Measurements from ENCODE around the gene TOMM40. TPM values are rescaled to one million over a fixed set of nuclear protein-coding genes. Genes with fewer than 3 reads are reported as not detected.
"Not testable (repeated sequence)": the region's sequence is repeated elsewhere in the genome, so short reads cannot be mapped to it uniquely, and the experiment has no call there.

The TOMM40 gene
- total RNA-seq, 4 donors from 2014 or later, result 75.1 to 148 (median 86.0) TPM

GRCh38 chr19:44883922-44884321 is 7.1 kb upstream of the TOMM40 start:
- no peak for TF ChIP-seq CTCF (IDR thresholded peaks at IDR 0.05 in 4 of 5, conservative IDR thresholded peaks at IDR 0.05 in 1 of 5)
- no peak for TF ChIP-seq POLR2A (IDR thresholded peaks at IDR 0.05)
- H3K27ac ChIP-seq, result no peak overlapping the region
- intact Hi-C loops (cut with DNase I; ENCODE audit: low total_unique reads) (no loop called here), in situ Hi-C loops (cut with MboI; ENCODE audit: low sequenced_read_pairs in 4 of 4) (no loop called here)
- no peak overlapping the region for H3K4me3 ChIP-seq
- H3K4me1 ChIP-seq, result no peaks in the 10 kb centered on the region
- no peak for DNase-seq
- H3K9me3 ChIP-seq, result no peaks in the 10 kb centered on the region
- ATAC-seq, result no peak
- no peaks in the 10 kb centered on the region for H3K27me3 ChIP-seq
- peaks cover 0 to under 1% of the 10 kb centered on the region in 2 donors for H3K36me3 ChIP-seq

- Histone ChIP-seq H3K4me1 (peaks cover 2 to 5% of the 10 kb centered on the region in 2 donors), H3K36me3 (no peaks in the 10 kb centered on the region), H3K4me3 (no peak overlapping the region), H3K27me3 (no peaks in the 10 kb centered on the region), H3K9me3 (no peaks in the 10 kb centered on the region), H3K27ac (no peak overlapping the region)
- intact Hi-C loops (cut with DNase I; ENCODE audit: low total_unique reads), result no loop called here
- in situ Hi-C loops (cut with MboI; ENCODE audit: low sequenced_read_pairs in 4 of 4), result no loop called here
- TF ChIP-seq POLR2A (IDR thresholded peaks at IDR 0.05) (no peak), CTCF (IDR thresholded peaks at IDR 0.05 in 4 of 5, conservative IDR thresholded peaks at IDR 0.05 in 1 of 5) (no peak)
- ATAC-seq (no peak), DNase-seq (no peak)
These were observed 6.5 kb upstream of the TOMM40 start for GRCh38 chr19:44884566-44884965.

- TF ChIP-seq CTCF (IDR thresholded peaks at IDR 0.05 in 4 of 5, conservative IDR thresholded peaks at IDR 0.05 in 1 of 5), result no peak
- TF ChIP-seq POLR2A (IDR thresholded peaks at IDR 0.05), result no peak
- H3K36me3 ChIP-seq, result no peaks in the 10 kb centered on the region
- intact Hi-C loops (cut with DNase I; ENCODE audit: low total_unique reads), result no loop called here
- DNase-seq, result no peak
- peaks cover 9 to 11% of the 10 kb centered on the region in 2 donors for H3K4me1 ChIP-seq
- no peak overlapping the region for H3K4me3 ChIP-seq
- no peak overlapping the region for H3K27ac ChIP-seq
- in situ Hi-C loops (cut with MboI; ENCODE audit: low sequenced_read_pairs in 4 of 4), result no loop called here
- H3K9me3 ChIP-seq, result no peaks in the 10 kb centered on the region
- H3K27me3 ChIP-seq, result no peaks in the 10 kb centered on the region
- ATAC-seq, result no peak
These were observed 4.9 kb upstream of the TOMM40 start for GRCh38 chr19:44886141-44886540.

- intact Hi-C loops (cut with DNase I; ENCODE audit: low total_unique reads), result no loop called here
- DNase-seq (no peak), ATAC-seq (no peak)
- TF ChIP-seq CTCF (IDR thresholded peaks at IDR 0.05 in 4 of 5, conservative IDR thresholded peaks at IDR 0.05 in 1 of 5) (no peak), POLR2A (IDR thresholded peaks at IDR 0.05) (no peak)
- in situ Hi-C loops (cut with MboI; ENCODE audit: low sequenced_read_pairs in 4 of 4), result no loop called here
- Histone ChIP-seq H3K4me3 (no peak overlapping the region), H3K27me3 (no peaks in the 10 kb centered on the region), H3K4me1 (peaks cover 18 to 22% of the 10 kb centered on the region in 2 donors), H3K27ac (no peak overlapping the region), H3K9me3 (no peaks in the 10 kb centered on the region), H3K36me3 (peaks cover 0 to 1% of the 10 kb centered on the region in 2 donors)
These were observed 3.4 kb upstream of the TOMM40 start for GRCh38 chr19:44887648-44888047.

- H3K9me3 ChIP-seq; ATAC-seq; H3K4me3 ChIP-seq; H3K27me3 ChIP-seq; in situ Hi-C loops (cut with MboI; ENCODE audit: low sequenced_read_pairs in 4 of 4); intact Hi-C loops (cut with DNase I; ENCODE audit: low total_unique reads); DNase-seq; H3K36me3 ChIP-seq; H3K27ac ChIP-seq: not testable (repeated sequence)
- peaks cover 18 to 23% of the 10 kb centered on the region in 2 donors for H3K4me1 ChIP-seq
These were observed 2.7 kb upstream of the TOMM40 start for GRCh38 chr19:44888335-44888734.
